Cerebellar nuclear complex (tissue), 1 donor: ENCODE measurements around the gene GFER.

Source experiments
- DNase-seq, 2 experiments: peaks; one replicate each; lab custom pipeline; 2025; lab: John Stamatoyannopoulos, UW

Gene GFER

DNA sequence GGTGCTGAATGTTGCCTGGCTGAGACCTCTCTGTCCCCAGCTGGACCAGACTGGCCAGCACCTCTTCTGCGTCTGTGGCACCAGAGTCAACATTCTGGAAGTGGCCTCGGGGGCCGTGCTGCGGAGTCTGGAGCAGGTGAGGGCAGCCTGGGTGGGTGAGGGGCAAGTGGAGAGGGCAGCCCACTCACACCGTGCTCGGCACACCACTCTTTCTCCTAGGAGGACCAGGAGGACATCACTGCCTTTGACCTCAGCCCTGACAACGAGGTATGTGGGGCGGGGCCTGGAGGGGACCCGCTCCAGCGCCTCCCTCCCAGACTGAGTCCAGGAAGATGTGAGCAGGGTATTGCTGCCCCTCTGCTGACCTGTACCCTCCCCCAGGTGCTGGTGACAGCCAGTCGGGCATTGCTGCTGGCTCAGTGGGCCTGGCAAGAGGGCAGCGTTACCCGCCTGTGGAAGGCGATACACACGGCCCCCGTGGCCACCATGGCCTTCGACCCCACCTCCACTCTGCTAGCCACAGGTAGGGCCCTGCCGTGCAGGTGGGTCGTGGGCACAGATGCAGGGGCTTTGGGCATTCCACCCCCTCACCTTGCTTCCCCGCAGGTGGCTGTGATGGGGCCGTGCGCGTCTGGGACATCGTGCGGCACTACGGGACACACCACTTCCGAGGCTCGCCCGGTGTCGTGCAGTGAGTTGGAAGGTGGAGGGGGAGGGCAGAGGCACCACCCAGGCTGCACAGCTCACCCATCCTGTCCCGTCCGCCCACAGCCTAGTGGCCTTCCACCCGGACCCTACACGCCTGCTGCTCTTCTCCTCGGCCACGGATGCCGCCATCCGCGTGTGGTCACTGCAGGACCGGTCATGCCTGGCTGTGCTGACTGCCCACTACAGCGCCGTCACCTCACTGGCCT, 9.6 kb upstream of the GFER start:
- no peak for DNase-seq

DNA sequence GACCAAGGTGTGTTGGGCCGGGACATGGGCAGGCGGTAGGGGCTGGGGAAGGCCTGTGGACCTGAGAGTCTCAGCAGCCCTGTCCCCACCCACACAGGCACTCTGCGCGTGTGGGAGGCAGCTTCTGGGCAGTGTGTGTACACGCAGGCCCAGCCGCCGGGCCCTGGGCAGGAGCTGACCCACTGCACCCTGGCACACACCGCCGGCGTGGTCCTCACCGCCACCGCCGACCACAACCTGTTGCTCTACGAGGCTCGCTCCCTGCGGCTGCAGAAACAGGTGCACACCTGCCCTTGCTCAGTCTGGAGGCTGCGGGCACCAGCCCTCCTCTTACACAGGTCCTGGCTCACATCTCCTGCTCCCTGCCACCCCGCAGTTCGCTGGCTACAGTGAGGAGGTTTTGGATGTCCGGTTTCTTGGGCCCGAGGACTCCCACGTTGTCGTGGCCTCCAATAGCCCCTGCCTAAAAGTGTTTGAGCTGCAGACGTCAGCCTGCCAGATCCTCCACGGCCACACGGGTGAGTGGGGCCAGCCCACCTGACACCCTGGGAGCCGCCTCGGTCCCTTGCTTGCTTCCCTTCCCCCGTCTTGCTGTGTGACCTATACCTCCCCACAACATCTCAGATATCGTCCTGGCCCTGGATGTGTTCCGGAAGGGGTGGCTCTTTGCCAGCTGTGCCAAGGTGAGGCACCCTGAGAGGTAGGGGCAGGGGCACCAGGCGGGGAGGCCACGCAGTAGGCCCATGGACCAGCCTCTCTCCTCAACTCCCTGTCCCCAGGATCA, 8.4 kb upstream of the GFER start:
- no peak for DNase-seq

DNA sequence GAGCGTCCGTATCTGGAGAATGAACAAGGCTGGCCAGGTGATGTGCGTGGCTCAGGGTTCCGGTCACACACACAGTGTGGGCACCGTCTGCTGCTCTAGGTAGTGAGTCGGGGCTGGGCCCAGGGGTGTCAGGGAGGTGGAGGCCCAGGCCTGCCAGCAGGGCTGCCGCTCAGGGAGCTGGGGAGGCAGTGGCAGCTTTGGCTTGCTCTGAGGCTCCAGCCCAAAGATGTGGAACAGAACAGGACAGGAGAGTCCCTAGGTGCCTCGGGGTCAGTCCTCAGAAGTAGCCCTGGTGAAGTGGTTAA, 7.8 kb upstream of the GFER start:
- DNase-seq: no peak

DNA sequence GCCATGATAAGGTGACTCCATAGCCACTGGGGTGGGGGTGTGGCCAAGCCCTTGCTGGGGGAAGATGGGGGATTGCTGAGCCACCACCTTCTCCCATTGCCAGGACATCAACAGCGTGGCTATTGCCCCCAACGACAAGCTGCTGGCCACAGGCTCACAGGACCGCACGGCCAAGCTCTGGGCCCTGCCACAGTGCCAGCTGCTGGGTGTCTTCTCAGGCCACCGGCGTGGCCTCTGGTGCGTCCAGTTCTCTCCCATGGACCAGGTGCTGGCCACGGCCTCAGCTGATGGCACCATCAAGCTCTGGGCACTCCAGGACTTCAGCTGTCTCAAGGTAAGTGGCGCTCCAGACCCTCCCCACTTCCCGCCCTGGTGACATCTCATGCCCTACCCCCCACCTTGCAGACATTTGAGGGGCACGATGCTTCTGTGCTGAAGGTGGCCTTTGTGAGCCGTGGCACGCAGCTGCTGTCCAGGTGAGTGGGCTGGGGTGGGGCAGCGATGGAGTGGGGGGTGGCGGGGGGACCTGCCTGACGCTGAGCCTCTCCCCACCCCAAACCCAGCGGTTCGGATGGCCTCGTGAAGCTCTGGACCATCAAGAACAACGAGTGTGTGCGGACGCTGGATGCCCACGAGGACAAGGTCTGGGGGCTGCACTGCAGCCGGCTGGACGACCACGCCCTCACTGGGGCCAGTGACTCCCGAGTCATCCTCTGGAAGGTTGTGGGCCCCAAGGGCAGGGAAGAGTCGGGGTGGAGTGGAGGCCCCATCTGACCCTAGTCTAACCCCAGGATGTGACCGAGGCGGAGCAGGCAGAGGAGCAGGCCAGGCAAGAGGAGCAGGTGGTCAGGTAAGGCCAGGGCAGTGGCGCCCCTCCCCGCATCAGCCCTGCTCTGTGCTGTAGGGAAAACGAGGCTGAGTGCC, 6.8 kb upstream of the GFER start:
- no peak for DNase-seq

DNA sequence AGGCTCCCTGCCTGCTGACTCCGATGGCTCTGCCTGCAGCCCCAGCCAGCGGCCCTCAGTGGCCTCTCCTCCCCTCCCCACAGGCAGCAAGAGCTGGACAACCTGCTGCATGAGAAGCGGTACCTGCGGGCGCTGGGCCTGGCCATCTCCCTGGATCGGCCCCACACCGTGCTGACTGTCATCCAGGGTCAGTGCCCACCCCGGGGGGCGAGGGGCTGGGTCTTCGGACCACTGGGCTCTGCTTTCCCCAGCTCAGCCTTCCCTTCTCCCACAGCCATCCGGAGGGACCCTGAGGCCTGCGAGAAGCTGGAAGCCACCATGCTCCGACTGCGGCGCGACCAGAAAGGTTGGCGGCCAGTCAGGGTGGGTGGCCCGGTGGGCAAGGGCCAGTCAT, 6.1 kb upstream of the GFER start:
- no peak for DNase-seq

DNA sequence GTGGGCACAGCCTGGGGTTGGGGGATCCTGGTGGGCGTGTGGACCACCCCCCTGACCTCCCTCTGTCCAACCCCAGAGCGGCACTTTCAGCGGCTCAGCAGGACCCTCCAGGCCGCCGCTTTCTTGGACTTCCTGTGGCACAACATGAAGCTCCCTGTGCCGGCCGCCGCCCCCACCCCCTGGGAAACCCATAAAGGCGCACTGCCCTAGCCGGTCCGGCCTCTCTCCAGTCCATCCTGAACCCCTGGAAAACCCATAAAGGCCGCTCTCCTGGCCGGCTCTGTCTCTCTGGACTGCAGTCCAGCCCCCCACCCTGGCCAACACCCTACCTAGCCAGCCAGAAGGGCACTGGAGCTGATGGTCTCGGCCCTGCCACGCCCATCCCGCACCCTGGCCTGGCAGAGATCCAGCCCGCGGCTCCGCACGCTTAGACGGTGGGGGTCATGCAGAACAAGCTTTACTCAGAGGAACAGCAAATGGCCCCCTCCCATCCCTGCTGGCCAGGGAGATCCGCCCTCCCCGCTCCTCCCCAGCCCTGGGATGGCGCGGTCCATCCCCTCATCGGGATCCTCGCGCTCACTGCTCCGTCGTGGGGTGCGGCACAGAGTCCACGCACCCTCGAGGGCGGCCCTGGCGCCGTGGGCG, 5.4 kb upstream of the GFER start:
- DNase-seq: no peak

DNA sequence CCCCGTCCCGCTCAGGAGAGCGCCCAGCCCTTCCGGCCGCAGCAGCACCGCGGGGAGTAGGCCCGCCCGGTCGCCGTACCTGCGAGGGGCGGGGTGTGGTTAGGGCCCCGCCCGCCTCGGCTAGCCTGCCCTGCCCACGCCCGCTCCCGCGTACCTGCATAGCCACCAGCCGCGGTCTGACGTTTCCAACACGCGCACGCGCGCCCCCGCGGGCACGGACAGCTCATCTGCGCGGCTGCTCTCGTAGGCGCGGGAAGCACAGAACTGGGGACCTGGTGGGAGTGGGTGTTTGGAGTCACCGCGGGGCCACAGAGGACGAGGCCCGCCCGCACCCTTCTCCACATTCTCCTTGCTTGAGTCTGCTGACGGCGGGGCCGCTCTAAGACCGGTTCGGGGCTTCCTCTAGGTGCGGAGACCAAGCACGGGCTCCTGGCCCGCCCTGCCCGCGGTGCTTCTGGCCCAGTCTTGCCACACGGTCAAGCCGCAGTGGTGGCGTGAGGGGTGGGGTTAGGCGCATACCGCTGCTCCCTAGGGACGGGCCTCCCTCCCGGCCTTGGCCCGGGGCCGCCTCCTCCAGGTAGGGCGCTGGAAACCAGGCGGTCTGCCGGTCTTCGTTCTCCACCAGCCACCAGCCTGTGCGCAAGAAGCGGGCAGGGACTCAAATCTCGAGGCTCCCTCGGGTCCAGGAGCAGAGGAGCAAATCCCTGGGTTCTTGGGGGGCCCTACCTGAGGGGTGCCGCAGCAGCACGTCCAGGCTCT, 4.5 kb upstream of the GFER start:
- no peak for DNase-seq

DNA sequence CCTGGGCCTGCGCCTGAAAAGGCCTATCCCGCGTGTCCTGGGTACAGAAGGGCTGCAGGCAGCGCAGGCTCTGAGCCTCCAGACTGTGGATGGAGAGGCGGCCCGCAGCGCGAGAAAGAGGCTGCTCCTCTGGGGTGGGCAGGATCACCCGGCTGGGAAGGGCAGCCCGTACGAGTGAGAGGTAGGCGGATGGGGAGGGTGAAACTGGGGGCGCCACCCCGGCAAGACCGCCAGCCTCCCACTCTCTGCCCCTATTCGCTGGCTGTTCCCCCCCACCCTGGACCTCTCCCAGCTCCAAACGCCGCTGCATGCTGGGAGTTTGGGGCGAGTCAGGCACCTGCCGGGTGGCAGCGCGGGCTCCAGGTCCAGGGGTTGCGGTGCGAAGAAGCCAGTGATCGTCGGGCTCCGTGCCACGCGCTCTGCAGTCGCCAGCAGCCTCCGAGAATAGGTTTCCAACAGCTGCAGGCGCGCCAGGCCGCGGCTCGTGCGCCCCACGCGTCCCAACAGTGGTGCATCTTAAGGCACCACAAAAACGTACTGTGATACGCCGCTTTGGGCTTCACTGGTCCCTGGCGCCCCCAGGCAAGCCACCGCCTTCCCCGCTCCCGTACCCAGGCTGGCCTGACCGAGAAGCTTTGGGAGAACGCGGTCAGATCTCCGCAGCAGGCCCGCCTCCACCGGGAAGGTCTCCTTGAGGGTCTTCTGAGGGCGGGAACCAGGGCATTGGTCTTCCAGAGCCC, 3.8 kb upstream of the GFER start:
- DNase-seq: no peak

DNA sequence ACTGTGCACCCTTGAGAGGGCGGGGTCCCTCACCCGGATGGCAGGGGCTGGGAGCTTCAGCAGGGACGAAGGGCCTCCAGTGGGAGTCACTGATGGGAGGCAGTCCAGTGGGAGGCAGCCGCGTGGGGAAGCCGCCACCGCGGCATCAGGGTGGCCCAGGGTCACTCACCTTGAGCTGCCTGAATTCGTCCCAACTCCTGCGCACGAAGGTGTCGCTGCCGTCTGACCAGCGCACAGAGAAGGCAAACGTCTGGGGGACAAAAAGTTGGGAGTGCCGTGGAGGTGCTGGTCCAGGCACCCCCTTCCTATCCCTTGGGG, 3.3 kb upstream of the GFER start:
- DNase-seq: no peak

DNA sequence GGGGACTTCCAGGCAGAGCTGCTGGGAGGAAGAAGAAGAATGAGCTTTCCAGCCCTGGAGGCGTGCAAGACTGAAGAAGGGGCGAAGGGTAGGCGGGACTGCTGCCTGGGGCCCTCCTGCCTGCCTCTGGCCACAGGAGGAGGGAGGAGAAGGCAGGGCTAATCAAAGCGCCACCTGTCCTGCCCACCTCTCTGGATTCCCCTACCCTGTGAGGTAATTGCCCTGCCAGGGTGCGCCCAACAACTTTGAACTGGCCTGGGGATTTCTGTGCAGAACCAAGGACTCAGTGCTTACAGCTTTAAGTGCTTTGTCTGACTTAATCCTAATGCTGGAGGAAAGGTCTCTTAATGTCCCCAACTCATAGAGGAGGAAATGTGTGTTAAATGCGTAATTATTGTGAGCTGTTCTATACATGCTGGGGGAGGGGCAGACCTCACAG, 2.6 kb upstream of the GFER start, which contains the start of gene NOXO1:
Gene NOXO1 (minus strand): TSS at position 72 of the 439 bp plus-strand sequence. CDS start 290 bp downstream, outside the sequence.
- no peak for DNase-seq

DNA sequence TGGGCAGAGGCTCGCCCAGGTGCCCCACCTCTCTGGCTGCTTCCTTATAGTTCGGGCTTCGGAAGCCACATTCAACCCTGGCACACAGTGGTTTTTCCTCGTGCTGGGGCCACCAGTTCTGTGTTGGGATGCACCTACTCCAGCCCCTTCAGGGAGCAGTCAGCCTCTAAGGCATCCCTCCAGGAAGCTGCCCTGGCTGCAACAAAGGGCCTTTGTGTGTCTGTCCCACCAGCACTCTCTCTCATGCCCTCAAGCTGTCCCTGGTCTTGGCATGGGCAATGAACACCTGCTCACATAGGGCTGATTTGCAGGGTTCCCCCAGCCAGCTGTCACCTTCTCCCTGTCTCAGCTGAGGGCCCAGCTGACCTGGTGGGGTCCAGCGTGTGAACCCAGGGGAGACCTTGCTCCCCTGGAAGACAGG, 2.0 kb upstream of the GFER start:
- DNase-seq: no peak

DNA sequence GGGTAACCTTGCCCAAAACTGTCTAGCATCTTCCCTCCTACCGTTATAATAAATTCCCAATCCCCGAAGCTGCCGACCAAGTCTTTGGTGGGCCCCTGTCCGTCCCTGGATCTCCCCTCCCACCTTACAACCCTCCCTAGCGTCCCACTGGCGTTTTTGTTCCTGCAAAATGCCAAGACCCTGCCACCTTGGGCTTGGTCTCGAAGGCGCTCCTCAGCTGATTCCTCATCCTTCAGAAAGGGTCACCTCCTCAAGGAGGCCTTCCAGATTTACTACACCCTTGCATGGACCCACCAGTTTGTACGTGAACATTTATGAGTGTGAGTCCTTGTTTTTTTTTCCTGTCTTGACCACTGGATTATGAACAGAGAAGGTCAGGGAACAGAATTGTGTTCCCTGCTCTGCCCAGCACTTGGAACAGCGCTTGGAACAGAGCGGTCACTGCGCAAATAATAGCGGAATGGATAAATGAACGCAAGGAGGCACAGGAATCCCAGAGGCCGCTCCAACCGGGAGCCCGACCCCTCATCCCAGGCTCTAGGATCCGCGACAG, 926 bp upstream of the GFER start:
- DNase-seq: no peak

DNA sequence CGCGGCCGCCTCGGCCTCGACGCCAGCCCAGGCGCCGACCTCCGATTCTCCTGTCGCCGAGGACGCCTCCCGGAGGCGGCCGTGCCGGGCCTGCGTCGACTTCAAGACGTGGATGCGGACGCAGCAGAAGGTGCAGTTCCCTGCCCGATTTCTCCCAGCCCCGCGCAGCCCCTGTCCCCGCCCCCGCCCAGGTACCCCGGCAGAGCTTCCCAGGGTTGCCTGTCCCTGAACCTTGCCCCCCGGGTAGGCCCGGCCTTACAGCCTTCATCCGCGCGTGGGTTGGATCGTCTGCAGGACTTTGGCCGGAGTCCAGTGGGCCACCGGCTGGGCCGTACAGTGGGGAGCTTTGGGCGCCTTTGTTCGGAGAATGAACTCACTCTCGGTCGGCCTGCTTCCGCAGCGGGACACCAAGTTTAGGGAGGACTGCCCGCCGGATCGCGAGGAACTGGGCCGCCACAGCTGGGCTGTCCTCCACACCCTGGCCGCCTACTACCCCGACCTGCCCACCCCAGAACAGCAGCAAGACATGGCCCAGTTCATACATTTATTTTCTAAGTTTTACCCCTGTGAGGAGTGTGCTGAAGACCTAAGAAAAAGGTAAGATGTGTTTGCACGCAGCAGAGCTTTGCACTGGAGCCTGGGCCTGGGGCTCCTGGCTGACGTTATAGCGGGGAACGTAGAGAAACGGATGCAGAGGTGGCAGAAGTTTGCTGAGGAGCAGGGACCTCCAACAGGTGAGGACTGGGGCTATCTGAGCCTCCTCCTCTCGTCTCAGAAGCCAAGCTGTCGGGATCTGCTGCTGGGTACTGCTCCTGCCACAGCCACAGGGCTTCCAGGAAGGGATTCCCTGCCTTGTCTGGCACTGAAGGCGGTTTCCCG, 593 bp downstream of the GFER start:
- no peak for DNase-seq

DNA sequence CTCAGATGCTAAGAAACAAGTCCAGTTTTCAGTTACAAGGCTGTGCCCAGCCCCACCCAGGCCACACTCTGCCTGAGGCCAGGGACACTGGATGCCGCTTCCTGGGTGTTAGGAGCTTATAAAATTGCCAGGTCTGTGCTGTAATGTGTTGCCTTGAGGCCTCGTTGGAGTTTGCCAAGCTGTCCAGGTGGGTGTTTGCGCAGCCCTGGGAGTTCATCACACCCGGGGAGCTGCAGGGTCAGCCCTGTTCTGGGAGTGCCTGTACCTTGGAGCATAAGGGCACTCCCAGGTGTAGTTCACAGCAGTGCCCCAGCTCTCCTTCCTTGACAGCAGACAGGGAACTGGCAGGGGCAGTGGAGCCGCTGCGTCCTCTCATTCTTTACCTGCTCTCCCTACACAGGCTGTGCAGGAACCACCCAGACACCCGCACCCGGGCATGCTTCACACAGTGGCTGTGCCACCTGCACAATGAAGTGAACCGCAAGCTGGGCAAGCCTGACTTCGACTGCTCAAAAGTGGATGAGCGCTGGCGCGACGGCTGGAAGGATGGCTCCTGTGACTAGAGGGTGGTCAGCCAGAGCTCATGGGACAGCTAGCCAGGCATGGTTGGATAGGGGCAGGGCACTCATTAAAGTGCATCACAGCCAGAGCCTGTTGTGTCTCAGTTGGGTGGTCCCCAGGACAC, 1.6 kb downstream of the GFER start:
- no peak for DNase-seq

DNA sequence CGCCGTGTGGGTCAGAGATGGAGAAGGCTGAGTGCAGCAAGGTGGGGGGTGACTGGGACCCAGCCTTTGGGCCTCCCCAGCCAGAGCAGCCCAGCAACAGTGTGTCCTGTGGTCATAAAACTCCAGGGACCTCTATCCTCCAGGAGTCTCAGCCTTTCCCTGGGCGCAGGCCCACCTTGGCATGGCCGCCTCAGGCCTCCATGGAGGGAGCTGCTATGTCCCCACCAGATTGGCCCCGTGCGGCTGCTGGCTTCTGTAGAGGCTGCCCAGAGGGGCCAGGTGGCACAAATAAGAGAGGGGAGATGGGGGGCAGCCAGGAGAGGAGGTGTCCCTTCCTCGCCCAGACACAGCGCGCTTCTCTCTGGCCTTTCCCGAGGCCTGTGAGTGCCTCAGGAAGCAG, 3.2 kb downstream of the GFER start:
- DNase-seq: no peak

DNA sequence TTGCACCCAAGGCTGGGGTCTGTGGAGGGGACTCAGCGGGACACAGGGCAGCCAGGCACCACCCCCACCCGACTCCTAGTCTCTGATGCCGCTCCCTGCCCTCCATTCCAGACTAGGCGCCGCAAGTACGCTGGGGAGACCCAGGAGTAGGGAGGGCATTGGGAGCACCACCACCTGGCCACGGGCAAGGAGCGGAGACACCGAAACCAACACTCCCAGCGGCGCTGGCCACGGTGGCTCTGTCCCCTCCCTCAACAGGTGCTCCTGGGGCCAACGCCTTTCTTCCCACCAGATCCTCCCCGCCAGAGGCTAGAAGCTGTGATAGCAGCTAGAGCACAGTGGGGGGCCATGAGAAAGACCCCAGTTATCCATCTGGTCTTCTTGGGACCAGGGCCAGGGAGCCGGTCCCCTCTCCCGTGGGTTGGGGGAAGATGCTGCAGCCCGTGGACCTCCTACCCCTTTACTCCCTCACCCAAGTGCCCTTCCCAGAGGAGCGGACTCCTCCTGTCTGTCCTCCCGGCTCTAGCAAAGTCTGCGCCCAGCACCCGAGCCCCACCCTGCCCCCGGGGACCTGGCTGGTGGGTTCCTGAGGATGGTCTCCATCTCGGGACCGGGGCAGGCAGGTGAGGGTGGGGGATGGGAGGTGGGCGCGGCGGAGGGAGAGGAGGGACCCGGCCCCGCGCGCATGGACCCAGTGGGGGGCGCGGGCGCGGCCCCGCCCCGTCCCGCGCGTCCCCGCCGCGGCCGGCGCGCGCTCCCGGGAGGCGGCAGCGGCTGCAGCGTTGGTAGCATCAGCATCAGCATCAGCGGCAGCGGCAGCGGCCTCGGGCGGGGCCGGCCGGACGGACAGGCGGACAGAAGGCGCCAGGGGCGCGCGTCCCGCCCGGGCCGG, 5.5 kb downstream of the GFER start, which contains the start of gene SYNGR3:
Gene SYNGR3 (plus strand): TSS at position 762 of the 892 bp plus-strand sequence. CDS start 133 bp downstream, outside the sequence.
- DNase-seq: no peak

DNA sequence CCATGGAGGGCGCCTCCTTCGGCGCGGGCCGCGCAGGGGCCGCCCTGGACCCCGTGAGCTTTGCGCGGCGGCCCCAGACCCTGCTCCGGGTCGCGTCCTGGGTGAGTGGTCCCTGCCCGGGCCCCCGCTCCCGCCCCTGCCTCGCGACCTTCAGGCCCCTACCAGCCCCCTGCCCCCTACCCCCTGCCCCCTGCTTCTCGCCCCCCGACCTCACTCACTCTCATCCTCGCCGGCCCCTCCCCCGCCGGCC, 6.0 kb downstream of the GFER start:
- no peak for DNase-seq
